Natural killer cell (primary cell): Measurements from ENCODE around the gene ALDH1L1. TPM values are rescaled to one million over a fixed set of nuclear protein-coding genes. Genes with fewer than 3 reads are reported as not detected.

Source experiments
- ATAC-seq, 3 donors: fragments of 150-1000 bp in 2 of 3; fragments of 200-7000 bp in 1 of 3; cut with Tn5 transposase; 1 replicate in 1 of 3; 2 replicates in 2 of 3; pipeline ENCODE4 v1.10.0; 2021; ENCODE audit warnings: mild to moderate bottlenecking in 2 of 3, moderate library complexity in 2 of 3
- DNase-seq, 2 donors: peaks; one replicate each; pipeline versions ENCODE4 v3.0.0 to v3.0.0-alpha.2; 2013 to 2021; ENCODE audit warnings: mixed read lengths in 1 of 2
- H3K27ac ChIP-seq: one replicate; pipeline ENCODE4 v1.5.1; 2013; ENCODE audit warnings: mild to moderate bottlenecking, low read length
- H3K27me3 ChIP-seq: one replicate; pipeline ENCODE4 v1.6.1; 2013; ENCODE audit warnings: low read length; ENCODE audit not compliant: control insufficient read depth, insufficient read depth
- H3K36me3 ChIP-seq: one replicate; pipeline ENCODE4 v1.6.1; 2013; ENCODE audit warnings: low read length; ENCODE audit not compliant: control insufficient read depth, insufficient read depth
- H3K4me1 ChIP-seq: one replicate; pipeline ENCODE4 v1.6.1; 2013; ENCODE audit warnings: low read length; ENCODE audit not compliant: control insufficient read depth, insufficient read depth
- H3K4me3 ChIP-seq: one replicate; pipeline ENCODE4 v1.5.1; 2013; ENCODE audit warnings: low read length
- H3K9me3 ChIP-seq: one replicate; pipeline ENCODE4 v1.6.1; 2013; ENCODE audit warnings: low read length; ENCODE audit not compliant: control insufficient read depth, insufficient read depth
- H3K27ac Mint-ChIP-seq, 2 donors: one replicate each; pipeline ENCODE4 v1.8.0; 2022; ENCODE audit warnings: mild to moderate bottlenecking in 2 of 2, mixed read lengths in 2 of 2, moderate library complexity in 1 of 2
- H3K27me3 Mint-ChIP-seq, 2 donors: one replicate each; pipeline ENCODE4 v1.8.0; 2022; ENCODE audit warnings: low read depth in 2 of 2, mixed read lengths in 2 of 2
- H3K36me3 Mint-ChIP-seq: one replicate; pipeline ENCODE4 v1.8.0; 2022; ENCODE audit warnings: mixed read lengths
- H3K4me1 Mint-ChIP-seq, 2 donors: one replicate each; pipeline ENCODE4 v1.8.0; 2022; ENCODE audit warnings: mixed read lengths in 2 of 2
- H3K4me3 Mint-ChIP-seq: one replicate; pipeline ENCODE4 v1.8.0; 2022; ENCODE audit warnings: mild to moderate bottlenecking, moderate library complexity, mixed read lengths
- H3K9me3 Mint-ChIP-seq, 2 donors: one replicate each; pipeline ENCODE4 v1.8.0; 2022; ENCODE audit warnings: mixed read lengths in 2 of 2
- WGBS: methylation state at CpG from one replicate; pipeline ENCODE4 v1.1.7; 2013; ENCODE audit warnings: missing lambda C conversion rate; ENCODE audit not compliant: insufficient coverage; 5-methylcytosine and 5-hydroxymethylcytosine counted together
- intact Hi-C: fragments of 100-400 bp; cut with micrococcal nuclease; formaldehyde crosslinking; loops from one replicate; pipeline ENCODE4 v1.14.2; 2022
- total RNA-seq, 4 donors: library from RNA; stranded (reverse); fragments of 120-200 nt in 1 of 4; gene quantifications; one replicate each; pipeline versions ENCODE4 v1.2.3 to v1.2.4, GENCODE V29; 2013 to 2022
- TF ChIP-seq, protein P1 (sequence below): fragments of 200-600 bp; IDR thresholded peaks from one replicate; pipeline ENCODE4 v1.8.0; 2022; ENCODE audit warnings: antibody characterized with exemption

ALDH1L1 gene
- total RNA-seq, 3 donors from 2014 or later (not counting 1 experiment from before 2014, with no cell fraction given) = not detected

DNA sequence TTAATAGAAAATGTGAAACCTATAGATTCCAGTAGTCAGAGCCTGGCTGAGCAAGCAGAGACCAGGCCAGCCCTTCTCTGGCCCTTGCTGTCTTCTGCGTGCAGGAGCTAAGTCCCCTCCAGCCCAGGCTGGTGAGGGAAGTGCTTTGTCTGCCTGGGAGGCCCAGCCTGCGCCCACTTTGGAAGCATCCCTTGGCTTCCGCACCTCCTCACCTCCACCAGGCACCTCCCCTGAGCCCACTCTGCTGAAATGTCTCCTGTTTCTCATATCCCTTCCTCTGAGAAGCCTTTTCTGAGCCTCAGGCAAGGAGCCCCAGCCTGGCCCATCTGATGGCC, 45.3 kb downstream of the ALDH1L1 start:
- H3K4me3 ChIP-seq = no peak overlapping the region
- WGBS = 82% methylated on average over 3 of the region's 3 CpGs
- intact Hi-C loops = no loop called here
- TF ChIP-seq, protein P1, sequence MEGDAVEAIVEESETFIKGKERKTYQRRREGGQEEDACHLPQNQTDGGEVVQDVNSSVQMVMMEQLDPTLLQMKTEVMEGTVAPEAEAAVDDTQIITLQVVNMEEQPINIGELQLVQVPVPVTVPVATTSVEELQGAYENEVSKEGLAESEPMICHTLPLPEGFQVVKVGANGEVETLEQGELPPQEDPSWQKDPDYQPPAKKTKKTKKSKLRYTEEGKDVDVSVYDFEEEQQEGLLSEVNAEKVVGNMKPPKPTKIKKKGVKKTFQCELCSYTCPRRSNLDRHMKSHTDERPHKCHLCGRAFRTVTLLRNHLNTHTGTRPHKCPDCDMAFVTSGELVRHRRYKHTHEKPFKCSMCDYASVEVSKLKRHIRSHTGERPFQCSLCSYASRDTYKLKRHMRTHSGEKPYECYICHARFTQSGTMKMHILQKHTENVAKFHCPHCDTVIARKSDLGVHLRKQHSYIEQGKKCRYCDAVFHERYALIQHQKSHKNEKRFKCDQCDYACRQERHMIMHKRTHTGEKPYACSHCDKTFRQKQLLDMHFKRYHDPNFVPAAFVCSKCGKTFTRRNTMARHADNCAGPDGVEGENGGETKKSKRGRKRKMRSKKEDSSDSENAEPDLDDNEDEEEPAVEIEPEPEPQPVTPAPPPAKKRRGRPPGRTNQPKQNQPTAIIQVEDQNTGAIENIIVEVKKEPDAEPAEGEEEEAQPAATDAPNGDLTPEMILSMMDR = no peak
- Mint-ChIP-seq H3K4me3 (no peak overlapping the region), H3K27ac (no peak overlapping the region), H3K36me3 (no peaks in the 10 kb centered on the region), H3K9me3 (no peaks in the 10 kb centered on the region), H3K4me1 (no peaks in the 10 kb centered on the region), H3K27me3 (peaks cover 17 to 22% of the 10 kb centered on the region in 2 donors)
- peaks cover 3% of the 10 kb centered on the region for H3K4me1 ChIP-seq
- H3K9me3 ChIP-seq = no peaks in the 10 kb centered on the region
- DNase-seq = peak in 1 of 2 donors; percentile 7
- H3K27me3 ChIP-seq = peaks cover 4% of the 10 kb centered on the region
- no peak overlapping the region for H3K27ac ChIP-seq
- no peaks in the 10 kb centered on the region for H3K36me3 ChIP-seq
- no peak for ATAC-seq

DNA sequence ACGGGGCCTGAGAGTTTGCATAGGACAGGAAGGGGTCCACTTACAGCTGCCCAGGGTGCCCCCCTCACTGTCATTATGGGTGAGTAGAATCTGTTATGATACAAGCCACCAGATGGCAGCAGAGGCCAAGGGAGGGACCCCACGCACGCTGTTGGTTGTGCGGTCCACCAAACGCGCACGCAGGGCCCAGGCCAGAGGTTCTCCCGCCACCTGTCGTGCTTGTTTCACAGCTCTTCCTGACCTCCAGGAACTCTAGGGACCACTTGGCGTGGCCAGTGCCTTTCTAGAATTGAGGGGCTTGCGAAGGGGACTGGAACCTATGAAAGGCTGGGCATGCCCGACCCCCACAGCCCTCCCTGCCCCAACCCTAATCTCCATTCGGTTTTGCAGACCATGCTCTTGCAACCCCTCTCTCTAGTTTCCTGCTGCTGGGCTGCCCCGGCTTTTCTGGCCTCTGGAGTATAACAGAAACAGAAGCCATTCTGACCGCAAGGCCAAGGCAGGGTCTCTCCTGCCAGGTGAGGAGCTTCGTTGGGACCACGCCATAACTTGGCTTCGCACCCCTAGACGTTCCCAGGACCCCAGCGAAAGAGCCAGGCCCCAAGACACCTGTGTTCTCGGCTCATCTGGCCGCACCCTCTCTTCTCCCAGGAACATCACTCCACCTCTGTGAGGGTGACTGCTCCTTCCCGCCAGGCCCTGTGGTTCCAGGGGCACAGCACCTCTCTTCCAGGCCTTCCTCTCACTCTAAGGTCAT, 46.0 kb downstream of the ALDH1L1 start:
- H3K27me3 ChIP-seq = peaks cover 4% of the 10 kb centered on the region
- H3K27ac Mint-ChIP-seq = no peak overlapping the region
- peak; percentile 46 to 81 (median 69) for ATAC-seq
- H3K36me3 ChIP-seq = no peaks in the 10 kb centered on the region
- peaks cover 3% of the 10 kb centered on the region for H3K4me1 ChIP-seq
- intact Hi-C loops = no loop called here
- H3K9me3 Mint-ChIP-seq = no peaks in the 10 kb centered on the region
- H3K4me1 Mint-ChIP-seq = no peaks in the 10 kb centered on the region
- H3K27me3 Mint-ChIP-seq = peaks cover 16 to 21% of the 10 kb centered on the region in 2 donors
- no peak overlapping the region for H3K27ac ChIP-seq
- H3K4me3 Mint-ChIP-seq = no peak overlapping the region
- H3K9me3 ChIP-seq = no peaks in the 10 kb centered on the region
- TF ChIP-seq, protein P1 = peak; percentile 54
- WGBS = 49% methylated on average over 23 of the region's 23 CpGs
- H3K4me3 ChIP-seq = no peak overlapping the region
- DNase-seq = peak; percentile 37 to 62
- H3K36me3 Mint-ChIP-seq = no peaks in the 10 kb centered on the region

DNA sequence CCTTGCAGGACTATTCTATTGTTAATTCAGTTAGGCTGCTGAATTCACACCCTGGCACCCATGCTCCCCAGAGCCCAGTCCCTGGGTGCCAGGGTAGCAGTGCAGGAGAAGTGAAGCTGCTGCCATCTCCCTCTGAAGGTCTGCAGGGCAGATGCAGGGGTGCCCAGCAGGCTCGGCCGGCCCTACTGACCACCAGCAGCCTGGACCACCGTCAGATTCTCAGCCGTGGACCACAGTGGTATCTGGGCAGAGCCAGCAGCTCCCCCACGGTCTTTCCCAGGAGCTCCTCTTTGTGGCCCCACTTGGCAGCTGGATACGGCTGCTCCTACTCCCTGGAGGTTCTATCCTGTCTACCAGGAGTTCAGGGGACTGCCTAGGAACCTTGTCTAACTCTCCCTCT, 46.8 kb downstream of the ALDH1L1 start:
- 72% methylated on average over 6 of the region's 6 CpGs for WGBS
- H3K27ac ChIP-seq = no peak overlapping the region
- intact Hi-C loops = no loop called here
- H3K9me3 Mint-ChIP-seq = no peaks in the 10 kb centered on the region
- ATAC-seq (no peak), DNase-seq (peak in 1 of 2 donors; percentile 8)
- H3K4me1 Mint-ChIP-seq = no peaks in the 10 kb centered on the region
- H3K9me3 ChIP-seq = no peaks in the 10 kb centered on the region
- no peak overlapping the region for H3K4me3 ChIP-seq
- H3K36me3 Mint-ChIP-seq = no peaks in the 10 kb centered on the region
- H3K27me3 ChIP-seq = no peaks in the 10 kb centered on the region
- peaks cover 12 to 16% of the 10 kb centered on the region in 2 donors for H3K27me3 Mint-ChIP-seq
- no peak overlapping the region for H3K27ac Mint-ChIP-seq
- TF ChIP-seq, protein P1 = no peak
- peaks cover 3% of the 10 kb centered on the region for H3K4me1 ChIP-seq
- no peaks in the 10 kb centered on the region for H3K36me3 ChIP-seq
- H3K4me3 Mint-ChIP-seq = no peak overlapping the region
